Pons (tissue), 1 donor: ENCODE results near the gene OR7C1.
"Not testable (repeated sequence)": the region's sequence is repeated elsewhere in the genome, so short reads cannot be mapped to it uniquely, and the experiment has no call there.

ENCODE experiments used
- DNase-seq: peaks from one replicate; pipeline ENCODE4 v3.0.0-alpha.2; 2016; ENCODE audit warnings: low spot score

Gene OR7C1

GRCh38 chr19:14835011-14835410 is at the start of gene OR7C1, which contains the start of gene OR7A5:
OR7C1 (minus strand) TSS chr19:14835185; CDS start chr19:14800136, 35,049 bp downstream.
OR7A5 (minus strand) TSS chr19:14835185; CDS start chr19:14828241, 6,944 bp downstream.
- DNase-seq: peak; percentile 26

- peak; percentile 11 for DNase-seq
These were observed 36.7 kb upstream of the OR7C1 start for GRCh38 chr19:14871619-14872230.

- no peak for DNase-seq
These were observed 33.5 kb upstream of the OR7C1 start for GRCh38 chr19:14868497-14868896.

- no peak for DNase-seq
These were observed 13.8 kb upstream of the OR7C1 start, which contains the start of gene OR7A10 for GRCh38 chr19:14848822-14849221. OR7A10 (minus strand) TSS chr19:14848922; CDS start chr19:14841877, 7,045 bp downstream.

GRCh38 chr19:14843578-14843977 is 8.6 kb upstream of the OR7C1 start:
- DNase-seq: no peak

GRCh38 chr19:14843169-14843568 is 8.2 kb upstream of the OR7C1 start:
- DNase-seq: no peak

GRCh38 chr19:14840206-14840605 is 5.2 kb upstream of the OR7C1 start:
- DNase-seq: no peak

- DNase-seq: no peak
These were observed 2.4 kb upstream of the OR7C1 start for GRCh38 chr19:14837391-14837790.

- no peak for DNase-seq
These were observed 4.3 kb downstream of the OR7C1 start for GRCh38 chr19:14830702-14831101.

GRCh38 chr19:14826006-14826405 is 9.0 kb downstream of the OR7C1 start:
- DNase-seq: no peak

- no peak for DNase-seq
These were observed 13.0 kb downstream of the OR7C1 start for GRCh38 chr19:14821937-14822336.

- DNase-seq: no peak
These were observed 16.4 kb downstream of the OR7C1 start for GRCh38 chr19:14818588-14818987.

- no peak for DNase-seq
These were observed 17.9 kb downstream of the OR7C1 start for GRCh38 chr19:14817052-14817451.

- no peak for DNase-seq
These were observed 19.9 kb downstream of the OR7C1 start for GRCh38 chr19:14814982-14815652.

GRCh38 chr19:14809272-14810057 is 25.5 kb downstream of the OR7C1 start:
- DNase-seq: no peak

GRCh38 chr19:14804765-14805164 is 30.2 kb downstream of the OR7C1 start:
- DNase-seq: no peak

GRCh38 chr19:14798760-14799159 is 36.2 kb downstream of the OR7C1 start:
- DNase-seq: no peak

- no peak for DNase-seq
These were observed 39.0 kb downstream of the OR7C1 start for GRCh38 chr19:14796021-14796420.

GRCh38 chr19:14795078-14795721 is 39.8 kb downstream of the OR7C1 start:
- no peak for DNase-seq

GRCh38 chr19:14792250-14792649 is 42.7 kb downstream of the OR7C1 start:
- not testable (repeated sequence) for DNase-seq

GRCh38 chr19:14786421-14786851 is 48.5 kb downstream of the OR7C1 start:
- no peak for DNase-seq

GRCh38 chr19:14785102-14785793 is 49.7 kb downstream of the OR7C1 start:
- DNase-seq: peak; percentile 66
